ENCODE data around the gene PLXNA1.

DNA sequence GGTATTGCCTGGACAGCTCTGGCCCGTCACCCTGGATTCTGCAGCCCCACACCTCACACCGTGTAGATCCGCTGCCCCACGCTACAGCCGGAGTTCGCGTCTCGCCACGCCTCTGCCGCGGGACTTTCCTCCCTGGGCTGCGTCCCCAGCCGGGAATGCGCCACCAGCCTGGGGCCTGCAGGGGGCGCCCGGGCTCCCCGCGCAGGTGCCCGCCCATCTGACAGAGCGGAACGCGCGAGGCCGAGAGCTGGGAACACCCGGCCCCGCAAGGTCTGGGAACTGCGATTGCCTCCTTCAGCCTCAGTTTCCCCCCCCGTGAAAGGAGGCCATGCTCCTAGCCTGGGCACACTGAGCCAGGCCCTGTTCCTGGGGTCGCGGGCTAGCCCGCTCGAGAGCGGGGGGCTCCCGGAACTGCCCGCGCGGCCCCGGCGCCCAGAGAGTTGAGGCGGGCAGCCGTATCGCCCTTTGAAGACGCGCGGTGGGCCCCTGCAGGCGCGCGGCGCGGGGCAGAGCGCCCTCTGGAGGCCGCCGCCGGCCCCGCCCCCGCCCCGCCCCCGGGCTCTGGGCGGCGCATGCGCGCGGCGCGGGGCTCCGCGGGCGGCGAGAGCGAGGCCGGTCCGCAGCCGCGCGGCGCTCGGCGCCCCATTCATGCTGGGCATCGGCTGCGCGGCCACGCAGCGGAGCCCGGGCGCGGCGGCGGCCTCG lies at the start of gene PLXNA1:
- TF ChIP-seq CREB1 (IDR thresholded peaks at IDR 0.05; ENCODE audit: low read depth) (no peak), EP300 (IDR thresholded peaks at IDR 0.05; ENCODE audit: borderline replicate concordance) (peak; percentile 23; the same call in 1 of the 2 replicates), TAF1 (IDR thresholded peaks at IDR 0.05; ENCODE audit: low read depth) (no peak), CEBPB (IDR thresholded peaks at IDR 0.05) (no peak), RAD21 (IDR thresholded peaks at IDR 0.05; ENCODE audit: low read depth) (peak; percentile 65; the same call in 1 of the 2 replicates), EGR1 (IDR thresholded peaks at IDR 0.05) (no peak), YY1 (IDR thresholded peaks at IDR 0.05; ENCODE audit: low read depth) (no peak), TCF12 (IDR thresholded peaks at IDR 0.05; ENCODE audit: low read depth) (0 out of 2 replicates have a peak, but pooled peaks have one; percentile 62)
- TF ChIP-seq, protein P1, sequence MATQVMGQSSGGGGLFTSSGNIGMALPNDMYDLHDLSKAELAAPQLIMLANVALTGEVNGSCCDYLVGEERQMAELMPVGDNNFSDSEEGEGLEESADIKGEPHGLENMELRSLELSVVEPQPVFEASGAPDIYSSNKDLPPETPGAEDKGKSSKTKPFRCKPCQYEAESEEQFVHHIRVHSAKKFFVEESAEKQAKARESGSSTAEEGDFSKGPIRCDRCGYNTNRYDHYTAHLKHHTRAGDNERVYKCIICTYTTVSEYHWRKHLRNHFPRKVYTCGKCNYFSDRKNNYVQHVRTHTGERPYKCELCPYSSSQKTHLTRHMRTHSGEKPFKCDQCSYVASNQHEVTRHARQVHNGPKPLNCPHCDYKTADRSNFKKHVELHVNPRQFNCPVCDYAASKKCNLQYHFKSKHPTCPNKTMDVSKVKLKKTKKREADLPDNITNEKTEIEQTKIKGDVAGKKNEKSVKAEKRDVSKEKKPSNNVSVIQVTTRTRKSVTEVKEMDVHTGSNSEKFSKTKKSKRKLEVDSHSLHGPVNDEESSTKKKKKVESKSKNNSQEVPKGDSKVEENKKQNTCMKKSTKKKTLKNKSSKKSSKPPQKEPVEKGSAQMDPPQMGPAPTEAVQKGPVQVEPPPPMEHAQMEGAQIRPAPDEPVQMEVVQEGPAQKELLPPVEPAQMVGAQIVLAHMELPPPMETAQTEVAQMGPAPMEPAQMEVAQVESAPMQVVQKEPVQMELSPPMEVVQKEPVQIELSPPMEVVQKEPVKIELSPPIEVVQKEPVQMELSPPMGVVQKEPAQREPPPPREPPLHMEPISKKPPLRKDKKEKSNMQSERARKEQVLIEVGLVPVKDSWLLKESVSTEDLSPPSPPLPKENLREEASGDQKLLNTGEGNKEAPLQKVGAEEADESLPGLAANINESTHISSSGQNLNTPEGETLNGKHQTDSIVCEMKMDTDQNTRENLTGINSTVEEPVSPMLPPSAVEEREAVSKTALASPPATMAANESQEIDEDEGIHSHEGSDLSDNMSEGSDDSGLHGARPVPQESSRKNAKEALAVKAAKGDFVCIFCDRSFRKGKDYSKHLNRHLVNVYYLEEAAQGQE (IDR thresholded peaks at IDR 0.05; ENCODE audit: low read depth) = no peak
- TF ChIP-seq, protein P2, sequence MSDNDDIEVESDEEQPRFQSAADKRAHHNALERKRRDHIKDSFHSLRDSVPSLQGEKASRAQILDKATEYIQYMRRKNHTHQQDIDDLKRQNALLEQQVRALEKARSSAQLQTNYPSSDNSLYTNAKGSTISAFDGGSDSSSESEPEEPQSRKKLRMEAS (IDR thresholded peaks at IDR 0.05) = peak; percentile 82
- TF ChIP-seq, protein P3, sequence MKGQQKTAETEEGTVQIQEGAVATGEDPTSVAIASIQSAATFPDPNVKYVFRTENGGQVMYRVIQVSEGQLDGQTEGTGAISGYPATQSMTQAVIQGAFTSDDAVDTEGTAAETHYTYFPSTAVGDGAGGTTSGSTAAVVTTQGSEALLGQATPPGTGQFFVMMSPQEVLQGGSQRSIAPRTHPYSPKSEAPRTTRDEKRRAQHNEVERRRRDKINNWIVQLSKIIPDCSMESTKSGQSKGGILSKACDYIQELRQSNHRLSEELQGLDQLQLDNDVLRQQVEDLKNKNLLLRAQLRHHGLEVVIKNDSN (IDR thresholded peaks at IDR 0.05) = no peak

Data from Ishikawa (cell line).